Stimulated activated CD8-positive, alpha-beta memory T cell treated with anti-CD3 and anti-CD28 coated beads, Interleukin-15, amount 100 ng/mL, for 24 hours (primary cell): ENCODE measurements around the gene TPX2.
A peak's percentile ranks its signal among the peaks of the same experiment; 100 is the strongest.
"Not testable (repeated sequence)": the region's sequence is repeated elsewhere in the genome, so short reads cannot be mapped to it uniquely, and the experiment has no call there.

Experiments used
- DNase-seq: peaks from one replicate; pipeline ENCODE4 v3.0.0-alpha.2; 2020; ENCODE audit warnings: low read depth

The TPX2 gene

DNA sequence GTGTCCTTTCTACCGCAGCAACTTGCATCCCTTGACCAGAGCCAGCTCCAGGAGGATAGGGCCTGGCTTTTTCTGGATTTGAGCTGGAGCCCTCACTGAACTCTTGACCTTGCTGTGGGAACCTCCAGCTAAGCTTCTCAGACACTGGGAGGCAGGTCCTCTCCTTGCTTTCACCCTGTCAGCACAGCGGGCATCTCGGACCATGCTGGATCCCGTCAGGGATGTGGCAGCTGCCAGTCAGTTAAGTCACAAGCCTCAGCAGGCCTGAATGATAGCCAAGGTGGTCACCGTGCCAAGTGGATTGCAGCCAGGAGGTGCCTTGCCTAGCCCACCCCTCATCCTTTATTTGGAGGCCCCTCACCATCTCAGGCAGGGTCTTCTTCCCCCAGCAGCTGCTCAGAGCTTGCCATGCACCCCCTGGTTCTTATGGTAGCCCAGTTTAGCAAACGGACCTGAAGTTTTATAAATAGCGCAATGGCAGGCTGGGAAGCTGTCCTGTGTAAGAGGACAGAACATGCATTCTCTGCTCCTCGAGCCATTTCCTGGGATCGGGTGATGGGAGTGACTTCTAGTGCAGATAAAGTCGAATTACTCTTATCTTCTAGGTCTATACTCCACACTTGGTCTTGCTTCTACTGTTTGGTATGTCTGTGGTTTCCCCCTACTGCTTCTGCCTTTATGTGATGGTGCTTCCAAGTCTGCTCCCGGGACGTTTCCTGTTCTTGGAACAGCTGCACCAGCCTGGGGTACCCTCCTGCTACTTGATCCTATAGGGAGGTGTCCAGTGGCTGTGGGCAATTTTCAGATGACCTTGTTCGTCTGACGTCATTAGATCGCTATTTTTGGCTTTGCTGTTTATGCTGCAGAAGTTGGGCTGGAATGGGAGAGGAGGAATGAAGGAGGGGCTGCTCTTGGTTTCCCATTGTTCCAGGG, 73.0 kb downstream of the TPX2 start:
- DNase-seq, result no peak

DNA sequence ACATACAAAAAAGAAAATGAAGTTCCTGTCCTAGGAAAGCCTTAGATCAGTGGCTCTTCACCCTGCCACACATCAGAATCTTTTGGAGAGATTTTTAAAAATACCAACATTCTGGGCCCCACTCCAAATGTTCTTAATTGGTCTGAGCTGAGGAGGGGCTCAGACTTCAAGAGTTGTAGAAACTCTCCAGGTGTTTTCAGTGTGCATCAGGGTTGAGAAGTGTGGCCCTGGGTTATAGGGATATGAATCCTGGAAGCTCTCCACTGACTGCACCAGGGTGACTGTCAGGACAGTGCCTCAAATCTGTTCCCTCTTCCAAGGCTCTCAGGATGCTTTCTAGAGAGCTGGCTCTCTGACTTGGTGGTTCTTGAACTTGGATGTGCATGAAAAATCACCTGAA, 74.5 kb downstream of the TPX2 start:
- DNase-seq, result no peak

DNA sequence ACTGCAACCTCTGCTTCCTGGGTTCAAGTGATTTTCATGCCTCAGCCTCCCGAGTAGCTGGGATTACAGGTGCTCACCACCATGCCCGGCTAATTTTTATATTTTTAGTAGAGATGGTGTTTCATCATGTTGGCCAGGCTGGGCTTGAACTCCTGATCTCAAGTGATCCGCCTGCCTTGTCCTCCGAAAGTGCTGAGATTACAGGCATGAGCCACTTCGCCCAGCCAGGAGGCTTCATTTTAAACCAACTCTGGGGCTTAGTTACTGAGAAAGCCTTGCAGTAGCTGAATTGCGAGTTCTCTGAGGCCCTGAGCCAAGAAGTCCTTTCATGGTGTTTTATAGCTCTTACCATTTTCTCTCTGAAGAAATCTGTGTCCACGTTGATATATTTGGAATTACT, 75.1 kb downstream of the TPX2 start:
- not testable (repeated sequence) for DNase-seq

DNA sequence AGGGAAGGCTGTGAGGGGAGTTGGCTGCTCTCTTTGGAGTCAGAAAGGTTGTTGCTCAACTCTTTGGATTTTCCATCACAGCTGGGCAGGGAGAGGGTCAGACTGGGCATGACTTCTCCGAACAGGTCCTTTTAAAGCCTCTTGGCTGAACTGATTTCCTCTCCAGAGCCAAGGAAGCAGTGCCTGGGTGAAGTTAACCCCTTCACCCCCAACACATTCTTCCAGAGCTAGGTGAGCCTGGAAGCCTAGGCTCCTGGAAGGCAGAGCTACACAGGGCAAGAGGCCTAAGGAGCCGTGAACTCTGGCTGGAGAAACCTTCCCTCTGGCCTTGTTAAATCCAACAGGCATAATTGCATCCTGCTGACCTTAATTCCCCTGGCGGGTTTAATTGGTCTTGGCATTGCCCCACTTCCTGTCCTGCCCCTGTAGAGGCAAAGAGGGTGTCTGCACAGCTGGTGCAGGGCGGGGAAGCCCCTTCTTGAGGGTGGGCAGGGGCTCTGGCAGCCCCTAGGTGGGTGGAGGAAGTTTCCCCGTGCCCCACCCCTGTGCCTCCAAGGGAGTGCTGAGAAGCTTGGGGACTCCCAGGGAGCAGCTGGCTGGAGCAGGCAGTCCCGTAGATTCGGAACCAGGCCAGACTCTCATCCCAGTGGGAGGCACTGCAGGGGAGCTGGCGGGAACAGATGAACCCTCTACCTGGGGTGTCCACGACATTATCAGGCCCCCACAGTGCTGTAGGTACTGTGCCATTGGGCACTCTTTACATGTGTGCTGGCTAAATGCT, 76.5 kb downstream of the TPX2 start:
- no peak for DNase-seq

DNA sequence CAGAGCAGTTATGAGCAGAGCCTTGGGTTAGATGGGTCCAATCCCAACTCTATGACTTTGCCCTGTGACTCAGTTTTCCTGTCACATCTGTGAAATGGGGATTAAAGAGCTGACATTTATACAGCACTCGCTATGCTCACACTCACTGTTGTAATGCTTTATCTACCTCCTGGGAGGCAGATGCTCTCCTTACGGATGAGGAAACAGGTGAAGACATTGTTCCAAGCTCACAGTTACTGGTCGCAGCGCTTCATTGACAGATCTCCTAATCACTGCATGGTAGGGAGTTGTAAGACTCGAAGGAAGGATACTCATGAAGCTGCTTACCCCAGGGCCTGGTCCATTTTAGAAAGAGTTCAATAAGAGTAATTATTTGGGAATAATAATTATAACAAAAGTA, 77.1 kb downstream of the TPX2 start:
- no peak for DNase-seq

DNA sequence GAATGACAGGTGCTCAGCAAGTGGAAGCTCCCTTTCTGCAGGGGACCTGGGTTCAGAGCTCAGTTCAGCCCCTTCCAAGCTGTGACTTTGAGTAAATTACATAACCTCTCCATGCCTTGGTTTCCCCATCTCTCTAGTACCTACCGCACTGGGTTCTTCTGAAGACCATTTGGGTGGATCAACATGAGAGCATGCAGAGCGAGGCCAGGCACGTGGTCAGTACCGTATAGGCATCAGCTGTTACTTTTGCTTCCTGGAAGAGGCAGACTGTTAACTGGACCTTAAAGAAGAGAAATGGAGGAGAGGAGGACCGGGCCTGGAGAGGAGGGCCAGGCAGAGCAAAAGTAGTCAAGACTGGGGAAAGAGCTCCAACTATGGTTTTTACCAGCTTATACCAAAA, 78.4 kb downstream of the TPX2 start:
- no peak for DNase-seq

DNA sequence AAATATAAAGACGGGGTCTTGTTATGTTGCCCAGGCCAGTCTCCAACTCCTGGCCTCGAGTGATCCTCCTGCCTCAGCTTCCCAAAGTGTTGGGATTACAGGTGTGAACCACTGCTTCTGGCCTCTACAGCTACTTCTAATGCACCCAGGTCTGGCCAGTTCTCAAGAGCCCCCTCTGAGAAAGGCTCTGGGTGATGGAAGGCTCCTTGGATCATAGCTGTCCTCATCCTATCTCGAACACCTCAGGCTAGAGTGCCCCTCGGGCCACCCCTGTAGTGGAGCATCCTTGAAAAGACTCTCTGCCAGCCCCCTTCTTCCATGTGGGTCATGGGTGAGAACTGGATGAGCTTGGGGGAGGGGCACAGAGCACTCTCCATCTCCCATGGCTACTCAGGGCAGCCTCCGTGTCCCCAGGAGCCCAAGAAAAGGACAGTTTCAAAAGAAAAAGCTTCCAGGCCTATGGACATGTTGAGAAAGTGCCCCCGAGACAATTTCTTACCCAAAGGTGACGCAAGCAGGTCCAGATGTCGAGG, 79.4 kb downstream of the TPX2 start:
- no peak for DNase-seq

DNA sequence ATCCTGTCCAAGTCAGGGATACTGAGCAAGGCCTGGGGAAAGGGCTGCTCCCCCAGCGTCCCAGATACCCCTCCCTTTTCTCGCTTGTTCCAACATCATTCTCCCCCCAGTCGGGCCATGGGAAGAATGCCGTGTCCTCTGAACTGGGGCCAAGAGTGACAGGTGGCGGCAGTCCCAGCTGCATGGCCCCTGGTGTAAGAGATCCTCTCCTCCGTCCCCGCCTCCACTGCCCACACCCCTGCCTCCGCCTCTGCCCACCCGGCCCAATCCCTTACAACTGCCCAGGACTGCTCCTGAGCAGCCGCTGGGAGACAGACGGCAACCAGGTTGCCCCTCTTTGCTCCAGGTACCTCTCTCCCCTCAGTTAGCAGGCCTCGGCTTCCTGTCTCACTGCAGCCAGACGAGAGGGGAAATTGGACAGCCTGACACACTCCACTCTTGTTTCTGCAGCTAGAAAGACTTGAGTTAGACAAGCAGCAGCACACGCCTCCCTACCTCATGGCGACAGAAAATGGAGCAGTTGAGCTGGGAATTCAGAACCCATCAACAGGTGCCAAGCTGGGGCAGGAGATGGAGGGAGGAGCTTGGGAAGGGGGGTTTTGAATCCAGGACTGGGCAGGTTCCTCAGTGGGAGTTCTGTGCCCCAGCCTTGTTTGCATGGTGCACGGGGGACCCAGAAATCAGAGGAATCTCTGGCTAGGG, 80.1 kb downstream of the TPX2 start, which contains the start of gene MYLK2:
MYLK2 (plus strand) TSS at position 274 of the 702 bp plus-strand sequence; CDS start at position 499, 225 bp downstream.
- DNase-seq, result no peak

DNA sequence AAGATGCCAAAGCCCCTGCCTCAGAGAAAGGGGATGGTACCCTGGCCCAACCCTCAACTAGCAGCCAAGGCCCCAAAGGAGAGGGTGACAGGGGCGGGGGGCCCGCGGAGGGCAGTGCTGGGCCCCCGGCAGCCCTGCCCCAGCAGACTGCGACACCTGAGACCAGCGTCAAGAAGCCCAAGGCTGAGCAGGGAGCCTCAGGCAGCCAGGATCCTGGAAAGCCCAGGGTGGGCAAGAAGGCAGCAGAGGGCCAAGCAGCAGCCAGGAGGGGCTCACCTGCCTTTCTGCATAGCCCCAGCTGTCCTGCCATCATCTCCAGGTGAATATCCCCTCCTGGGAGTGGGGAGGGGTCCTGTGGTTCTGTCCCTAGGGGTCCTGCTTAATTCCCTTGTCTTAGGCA, 81.1 kb downstream of the TPX2 start:
- no peak for DNase-seq

DNA sequence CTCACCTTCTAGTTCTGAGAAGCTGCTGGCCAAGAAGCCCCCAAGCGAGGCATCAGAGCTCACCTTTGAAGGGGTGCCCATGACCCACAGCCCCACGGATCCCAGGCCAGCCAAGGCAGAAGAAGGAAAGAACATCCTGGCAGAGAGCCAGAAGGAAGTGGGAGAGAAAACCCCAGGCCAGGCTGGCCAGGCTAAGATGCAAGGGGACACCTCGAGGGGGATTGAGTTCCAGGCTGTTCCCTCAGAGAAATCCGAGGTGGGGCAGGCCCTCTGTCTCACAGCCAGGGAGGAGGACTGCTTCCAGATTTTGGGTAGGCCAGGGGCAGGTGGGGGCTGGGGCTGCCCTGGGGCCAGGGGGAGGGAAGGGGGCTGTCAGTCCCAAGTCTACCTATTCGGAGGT, 82.3 kb downstream of the TPX2 start:
- DNase-seq, result no peak

DNA sequence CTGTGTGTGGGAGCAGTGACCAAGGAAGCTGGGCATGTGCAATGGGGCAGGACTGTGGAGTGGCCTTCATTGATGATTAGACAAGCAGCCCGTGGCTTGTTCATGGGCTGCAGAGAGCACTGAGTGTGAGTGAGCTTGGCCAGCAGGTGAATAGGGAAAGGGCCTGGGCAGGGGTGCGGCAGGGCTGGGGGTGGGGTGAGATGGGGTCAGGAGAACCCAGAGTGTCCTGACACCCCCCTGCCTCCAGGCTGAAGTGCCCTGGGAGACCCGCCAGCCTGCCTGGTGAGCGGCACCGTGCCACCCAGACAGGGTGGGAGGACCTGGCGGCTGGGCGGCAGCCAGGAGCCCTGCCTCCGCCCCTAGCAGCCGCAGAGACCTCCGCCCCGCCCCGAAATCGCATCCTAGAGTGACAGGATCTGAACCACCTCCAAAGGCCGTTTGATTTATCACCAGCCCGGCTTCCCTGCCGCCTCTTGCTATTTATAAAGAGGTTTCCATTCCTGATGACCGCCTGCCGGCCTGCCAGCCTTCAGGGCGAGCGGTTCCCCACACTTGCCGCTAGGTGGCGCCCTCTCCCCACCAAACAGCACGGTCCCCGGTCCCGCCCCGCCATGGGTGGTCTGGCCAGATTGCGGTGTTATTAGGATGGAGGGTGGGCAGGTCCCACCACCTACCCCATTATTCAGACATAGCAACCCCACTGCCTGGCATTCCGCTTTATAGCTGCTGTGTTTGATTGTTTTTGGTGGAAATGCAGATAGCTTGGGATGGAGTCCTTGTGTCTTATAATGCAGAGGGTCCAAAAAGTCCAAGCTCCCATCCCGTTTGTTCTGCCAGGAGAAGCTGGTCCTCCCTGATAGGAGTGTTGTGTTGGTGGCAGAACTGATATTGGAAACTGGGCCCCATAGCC, 83.6 kb downstream of the TPX2 start:
- peak; percentile 68 for DNase-seq

DNA sequence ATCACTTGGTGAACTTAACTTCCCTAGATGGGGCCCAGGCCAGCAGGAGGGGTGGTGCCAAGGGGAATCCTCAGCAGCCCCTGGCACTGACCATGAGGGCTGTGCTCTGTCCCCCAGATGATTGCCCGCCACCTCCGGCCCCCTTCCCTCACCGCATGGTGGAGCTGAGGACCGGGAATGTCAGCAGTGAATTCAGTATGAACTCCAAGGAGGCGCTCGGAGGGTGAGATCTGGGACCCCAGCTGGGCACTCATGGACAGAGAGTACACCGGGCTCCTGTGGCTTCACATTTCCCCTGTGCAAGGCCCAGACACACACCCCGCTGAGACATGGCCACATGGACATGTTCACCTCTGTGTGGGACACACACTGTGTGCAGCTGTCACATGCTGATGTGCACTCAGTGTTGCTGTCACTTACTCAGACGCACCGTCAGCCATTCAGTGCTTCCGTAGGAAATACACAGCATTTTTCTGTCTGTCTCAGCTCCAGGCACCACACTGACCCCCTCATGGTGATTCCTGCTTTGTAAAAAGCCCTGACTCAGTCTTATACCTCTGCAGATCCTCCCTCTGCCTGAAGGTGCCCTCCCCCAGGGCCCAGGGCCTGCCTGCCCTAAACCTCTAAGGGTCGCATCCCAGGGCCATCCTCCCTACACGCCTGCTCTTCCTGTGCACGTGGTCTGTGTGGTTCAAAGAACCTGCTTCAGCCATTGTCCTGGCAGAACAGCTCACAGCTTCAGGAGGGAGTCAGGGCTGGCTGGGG, 84.5 kb downstream of the TPX2 start:
- DNase-seq, result no peak

DNA sequence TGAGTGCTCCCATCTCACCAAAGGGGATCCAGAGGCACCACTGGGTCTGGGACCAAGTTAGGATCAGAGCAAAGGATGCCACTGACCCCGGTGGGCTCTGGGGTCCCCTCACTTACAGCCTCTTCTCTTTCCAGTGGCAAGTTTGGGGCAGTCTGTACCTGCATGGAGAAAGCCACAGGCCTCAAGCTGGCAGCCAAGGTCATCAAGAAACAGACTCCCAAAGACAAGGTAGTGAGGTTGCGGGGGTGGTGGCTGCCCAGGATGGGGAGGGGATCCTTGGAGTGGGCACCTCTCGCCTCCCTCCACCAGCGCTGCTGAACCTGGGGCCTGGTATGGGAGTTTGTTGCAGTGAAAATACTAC, 85.0 kb downstream of the TPX2 start:
- DNase-seq, result no peak

DNA sequence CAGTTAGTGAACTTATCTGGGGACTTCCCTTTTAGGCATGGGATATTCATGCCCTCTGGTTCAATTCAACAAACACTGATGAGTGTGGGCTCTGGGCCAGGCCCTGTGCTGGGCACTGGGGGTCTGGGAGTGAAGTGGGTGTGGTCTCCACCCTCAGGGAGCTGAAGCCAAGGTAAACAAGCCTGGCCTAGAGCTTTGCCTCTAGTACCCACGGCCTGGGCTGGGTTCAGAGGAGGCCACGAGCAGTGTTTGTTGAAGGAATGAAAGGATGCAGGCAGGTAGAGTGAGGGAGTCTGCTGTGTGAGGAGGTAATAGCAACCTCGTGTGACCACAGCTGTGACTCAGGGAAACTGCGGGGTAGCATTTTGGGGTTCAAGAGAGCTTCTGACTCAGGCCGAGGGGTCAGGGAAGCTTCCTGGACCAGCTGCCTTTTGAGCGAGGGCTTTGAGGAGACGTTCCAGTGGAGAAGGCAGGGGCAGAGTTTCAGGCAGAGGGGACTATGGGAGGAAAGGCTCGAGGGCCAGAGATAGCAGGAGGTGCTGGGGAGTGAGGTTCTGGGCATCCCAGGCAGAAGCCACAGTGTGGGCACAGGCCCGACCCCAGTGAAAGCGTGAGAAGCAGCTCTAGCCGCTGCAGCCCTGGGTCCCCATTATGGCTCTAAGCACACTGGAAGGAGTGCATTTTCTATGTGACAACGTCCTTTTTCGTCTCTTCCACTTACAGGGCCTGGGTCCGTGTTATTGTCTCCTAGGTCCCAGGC, 85.6 kb downstream of the TPX2 start:
- no peak for DNase-seq

DNA sequence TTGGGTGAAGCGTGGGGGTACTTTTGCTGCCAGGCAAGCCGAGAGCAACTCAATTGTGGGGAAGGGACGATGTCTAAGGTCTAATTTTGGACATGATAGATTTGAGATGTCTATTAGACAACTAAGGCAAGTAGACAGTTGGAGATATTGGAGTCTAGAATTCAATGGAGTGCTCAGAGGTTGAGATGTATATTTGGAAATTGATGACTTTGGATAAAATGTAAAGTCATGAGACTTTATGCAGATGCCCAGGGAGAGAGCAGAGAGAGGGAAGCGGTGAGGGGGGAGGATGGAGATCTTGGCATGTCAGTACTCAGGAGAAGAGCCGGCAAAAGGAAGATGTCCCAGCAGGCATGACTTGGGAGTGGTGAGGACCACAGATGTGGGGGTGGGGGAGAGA, 87.0 kb downstream of the TPX2 start:
- DNase-seq, result no peak

DNA sequence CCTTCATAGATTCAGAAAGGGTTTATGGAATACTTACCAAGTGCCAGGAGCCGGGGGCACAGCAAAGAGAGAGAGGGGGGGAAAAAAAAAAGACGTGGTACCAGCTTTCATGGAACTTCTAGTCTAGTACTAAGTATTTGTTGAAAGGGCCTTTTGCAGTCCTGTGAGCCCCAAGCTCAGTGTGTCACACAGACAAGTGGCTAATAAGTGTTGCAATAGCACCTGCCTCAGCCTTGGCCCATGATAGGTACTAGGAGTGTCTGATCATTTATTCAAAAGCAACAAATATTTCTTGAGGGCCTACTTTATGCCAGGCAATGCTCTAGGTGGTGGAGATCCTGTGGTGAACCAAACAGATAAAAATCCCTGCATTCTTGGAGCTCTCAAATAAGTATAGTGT, 88.0 kb downstream of the TPX2 start:
- no peak for DNase-seq

DNA sequence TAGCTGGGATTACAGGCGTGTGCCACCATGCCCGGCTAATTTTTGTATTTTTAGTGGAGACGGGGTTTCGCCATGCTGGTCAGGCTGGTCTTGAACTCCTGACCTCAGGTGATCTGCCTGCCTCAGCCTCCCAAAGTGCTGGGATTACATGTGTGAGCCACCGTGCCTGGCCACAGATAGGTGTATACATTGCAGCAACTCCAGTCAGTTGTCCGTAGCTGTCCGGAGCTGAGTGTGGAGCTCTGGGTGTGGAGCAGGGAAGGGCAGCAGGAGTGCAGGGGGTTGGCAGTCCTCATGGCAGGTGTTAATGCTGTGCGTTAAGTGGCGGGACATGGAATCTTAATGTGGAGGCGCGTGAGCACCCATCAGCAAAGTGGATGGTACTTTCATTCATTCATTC, 88.9 kb downstream of the TPX2 start:
- not testable (repeated sequence) for DNase-seq

DNA sequence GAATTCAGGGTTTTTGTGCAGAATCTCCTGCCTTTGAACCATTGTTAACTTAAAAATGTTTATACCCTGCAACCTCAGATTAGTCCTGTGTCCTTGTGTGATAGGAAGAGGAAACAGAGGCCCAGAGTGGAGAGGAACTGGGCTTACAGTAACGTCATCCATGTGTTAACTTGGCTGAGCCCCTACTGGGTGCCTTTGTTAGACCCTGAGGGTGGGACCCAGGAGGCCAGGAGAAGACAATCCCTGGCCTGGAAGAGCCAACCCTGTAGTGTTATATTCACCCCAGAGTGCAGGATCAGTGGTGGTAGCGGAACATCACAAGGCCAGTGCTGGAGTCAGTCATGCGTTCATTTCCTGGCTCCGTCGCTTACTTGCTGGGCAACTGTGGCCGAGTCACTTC, 90.6 kb downstream of the TPX2 start:
- no peak for DNase-seq

DNA sequence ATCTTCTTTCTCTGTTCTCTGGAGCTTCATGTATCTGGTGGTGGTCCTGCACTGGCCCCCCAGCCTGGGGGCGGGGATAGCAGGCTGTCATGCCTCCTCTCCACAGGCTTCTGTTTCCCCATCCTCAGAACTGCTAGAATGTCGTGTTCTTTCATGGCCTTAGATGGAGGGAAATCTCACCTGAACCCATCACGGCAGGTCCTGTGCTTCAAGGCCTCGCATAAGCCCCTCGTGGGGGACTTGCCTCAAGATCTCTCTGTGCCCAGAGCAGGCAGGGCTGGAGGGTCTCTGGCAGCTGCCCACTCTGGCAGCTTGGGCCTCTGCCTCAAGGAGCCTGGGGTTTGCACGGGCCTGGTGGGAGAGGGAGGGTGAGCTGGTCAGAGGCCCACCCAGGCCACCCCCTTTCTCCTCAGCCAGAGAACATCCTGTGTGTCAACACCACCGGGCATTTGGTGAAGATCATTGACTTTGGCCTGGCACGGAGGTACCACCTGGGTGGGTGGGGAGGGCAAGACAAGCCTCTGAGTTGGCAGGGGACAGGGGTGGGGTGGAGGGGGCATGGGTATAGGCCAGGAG, 91.4 kb downstream of the TPX2 start:
- DNase-seq, result no peak
